ENCODE data around the gene RNF180. TPM values are rescaled to one million over a fixed set of nuclear protein-coding genes. Genes with fewer than 3 reads are reported as not detected.

RNF180 gene
- total and polyA plus RNA-seq, 2 of the 8 experiments (the other 6 are each of a cell fraction or from before 2014, with no cell fraction given), result 0.39 to 2.3 TPM

DNA sequence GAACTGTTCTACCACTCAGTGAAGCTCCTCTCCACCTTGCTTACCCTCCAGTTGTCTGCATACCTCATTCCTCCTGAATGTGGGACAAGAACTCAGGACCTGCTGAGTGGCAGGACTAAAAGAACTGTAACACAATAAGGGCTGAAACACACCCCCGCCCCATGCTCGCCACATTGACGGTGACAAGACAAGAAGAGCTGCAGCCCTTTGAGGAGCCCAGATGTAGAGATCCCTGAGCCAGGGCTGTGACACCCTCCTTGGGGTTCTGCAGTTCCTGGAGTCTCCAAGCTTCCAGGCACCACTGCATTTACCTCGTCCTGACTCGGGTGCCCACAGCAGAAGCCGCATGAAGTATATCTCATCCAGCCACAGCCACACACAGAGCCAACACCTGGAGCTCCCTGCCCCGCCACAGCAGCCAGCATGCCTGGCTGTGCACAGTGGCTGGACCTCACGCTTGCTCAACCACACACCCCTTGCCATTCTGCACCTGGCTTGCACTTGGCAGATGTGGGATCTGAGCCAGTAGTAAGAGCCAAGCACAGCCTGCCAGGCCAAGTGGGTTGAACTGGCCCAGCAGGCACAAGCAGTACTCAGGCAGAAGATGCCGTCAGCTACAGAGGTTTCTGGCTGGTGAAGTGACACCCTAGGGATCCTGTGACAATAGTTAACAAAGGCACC lies 166.1 kb downstream of the RNF180 start (continued):
- TF ChIP-seq BRCA1 (IDR thresholded peaks at IDR 0.05; ENCODE audit: low read depth, low read length) (no peak), HDAC6 (IDR thresholded peaks at IDR 0.05; ENCODE audit: low read depth, low read length) (no peak), POU5F1 (IDR thresholded peaks at IDR 0.05; ENCODE audit: low read depth, low read length) (no peak), BCL11A (IDR thresholded peaks at IDR 0.05; ENCODE audit: low read depth in 2 of 2, low read length in 2 of 2) (no peak), PHF8 (conservative IDR thresholded peaks at IDR 0.05; ENCODE audit: low read depth, low read length) (no peak), FOSL1 (IDR thresholded peaks at IDR 0.05; ENCODE audit: insufficient read depth, low read depth, low read length) (no peak)
- TF ChIP-seq, protein P1, sequence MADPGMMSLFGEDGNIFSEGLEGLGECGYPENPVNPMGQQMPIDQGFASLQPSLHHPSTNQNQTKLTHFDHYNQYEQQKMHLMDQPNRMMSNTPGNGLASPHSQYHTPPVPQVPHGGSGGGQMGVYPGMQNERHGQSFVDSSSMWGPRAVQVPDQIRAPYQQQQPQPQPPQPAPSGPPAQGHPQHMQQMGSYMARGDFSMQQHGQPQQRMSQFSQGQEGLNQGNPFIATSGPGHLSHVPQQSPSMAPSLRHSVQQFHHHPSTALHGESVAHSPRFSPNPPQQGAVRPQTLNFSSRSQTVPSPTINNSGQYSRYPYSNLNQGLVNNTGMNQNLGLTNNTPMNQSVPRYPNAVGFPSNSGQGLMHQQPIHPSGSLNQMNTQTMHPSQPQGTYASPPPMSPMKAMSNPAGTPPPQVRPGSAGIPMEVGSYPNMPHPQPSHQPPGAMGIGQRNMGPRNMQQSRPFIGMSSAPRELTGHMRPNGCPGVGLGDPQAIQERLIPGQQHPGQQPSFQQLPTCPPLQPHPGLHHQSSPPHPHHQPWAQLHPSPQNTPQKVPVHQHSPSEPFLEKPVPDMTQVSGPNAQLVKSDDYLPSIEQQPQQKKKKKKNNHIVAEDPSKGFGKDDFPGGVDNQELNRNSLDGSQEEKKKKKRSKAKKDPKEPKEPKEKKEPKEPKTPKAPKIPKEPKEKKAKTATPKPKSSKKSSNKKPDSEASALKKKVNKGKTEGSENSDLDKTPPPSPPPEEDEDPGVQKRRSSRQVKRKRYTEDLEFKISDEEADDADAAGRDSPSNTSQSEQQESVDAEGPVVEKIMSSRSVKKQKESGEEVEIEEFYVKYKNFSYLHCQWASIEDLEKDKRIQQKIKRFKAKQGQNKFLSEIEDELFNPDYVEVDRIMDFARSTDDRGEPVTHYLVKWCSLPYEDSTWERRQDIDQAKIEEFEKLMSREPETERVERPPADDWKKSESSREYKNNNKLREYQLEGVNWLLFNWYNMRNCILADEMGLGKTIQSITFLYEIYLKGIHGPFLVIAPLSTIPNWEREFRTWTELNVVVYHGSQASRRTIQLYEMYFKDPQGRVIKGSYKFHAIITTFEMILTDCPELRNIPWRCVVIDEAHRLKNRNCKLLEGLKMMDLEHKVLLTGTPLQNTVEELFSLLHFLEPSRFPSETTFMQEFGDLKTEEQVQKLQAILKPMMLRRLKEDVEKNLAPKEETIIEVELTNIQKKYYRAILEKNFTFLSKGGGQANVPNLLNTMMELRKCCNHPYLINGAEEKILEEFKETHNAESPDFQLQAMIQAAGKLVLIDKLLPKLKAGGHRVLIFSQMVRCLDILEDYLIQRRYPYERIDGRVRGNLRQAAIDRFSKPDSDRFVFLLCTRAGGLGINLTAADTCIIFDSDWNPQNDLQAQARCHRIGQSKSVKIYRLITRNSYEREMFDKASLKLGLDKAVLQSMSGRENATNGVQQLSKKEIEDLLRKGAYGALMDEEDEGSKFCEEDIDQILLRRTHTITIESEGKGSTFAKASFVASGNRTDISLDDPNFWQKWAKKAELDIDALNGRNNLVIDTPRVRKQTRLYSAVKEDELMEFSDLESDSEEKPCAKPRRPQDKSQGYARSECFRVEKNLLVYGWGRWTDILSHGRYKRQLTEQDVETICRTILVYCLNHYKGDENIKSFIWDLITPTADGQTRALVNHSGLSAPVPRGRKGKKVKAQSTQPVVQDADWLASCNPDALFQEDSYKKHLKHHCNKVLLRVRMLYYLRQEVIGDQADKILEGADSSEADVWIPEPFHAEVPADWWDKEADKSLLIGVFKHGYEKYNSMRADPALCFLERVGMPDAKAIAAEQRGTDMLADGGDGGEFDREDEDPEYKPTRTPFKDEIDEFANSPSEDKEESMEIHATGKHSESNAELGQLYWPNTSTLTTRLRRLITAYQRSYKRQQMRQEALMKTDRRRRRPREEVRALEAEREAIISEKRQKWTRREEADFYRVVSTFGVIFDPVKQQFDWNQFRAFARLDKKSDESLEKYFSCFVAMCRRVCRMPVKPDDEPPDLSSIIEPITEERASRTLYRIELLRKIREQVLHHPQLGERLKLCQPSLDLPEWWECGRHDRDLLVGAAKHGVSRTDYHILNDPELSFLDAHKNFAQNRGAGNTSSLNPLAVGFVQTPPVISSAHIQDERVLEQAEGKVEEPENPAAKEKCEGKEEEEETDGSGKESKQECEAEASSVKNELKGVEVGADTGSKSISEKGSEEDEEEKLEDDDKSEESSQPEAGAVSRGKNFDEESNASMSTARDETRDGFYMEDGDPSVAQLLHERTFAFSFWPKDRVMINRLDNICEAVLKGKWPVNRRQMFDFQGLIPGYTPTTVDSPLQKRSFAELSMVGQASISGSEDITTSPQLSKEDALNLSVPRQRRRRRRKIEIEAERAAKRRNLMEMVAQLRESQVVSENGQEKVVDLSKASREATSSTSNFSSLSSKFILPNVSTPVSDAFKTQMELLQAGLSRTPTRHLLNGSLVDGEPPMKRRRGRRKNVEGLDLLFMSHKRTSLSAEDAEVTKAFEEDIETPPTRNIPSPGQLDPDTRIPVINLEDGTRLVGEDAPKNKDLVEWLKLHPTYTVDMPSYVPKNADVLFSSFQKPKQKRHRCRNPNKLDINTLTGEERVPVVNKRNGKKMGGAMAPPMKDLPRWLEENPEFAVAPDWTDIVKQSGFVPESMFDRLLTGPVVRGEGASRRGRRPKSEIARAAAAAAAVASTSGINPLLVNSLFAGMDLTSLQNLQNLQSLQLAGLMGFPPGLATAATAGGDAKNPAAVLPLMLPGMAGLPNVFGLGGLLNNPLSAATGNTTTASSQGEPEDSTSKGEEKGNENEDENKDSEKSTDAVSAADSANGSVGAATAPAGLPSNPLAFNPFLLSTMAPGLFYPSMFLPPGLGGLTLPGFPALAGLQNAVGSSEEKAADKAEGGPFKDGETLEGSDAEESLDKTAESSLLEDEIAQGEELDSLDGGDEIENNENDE (IDR thresholded peaks at IDR 0.05; ENCODE audit: insufficient replicate concordance, low read length), result no peak
